GM12873 (cell line): ENCODE measurements around the gene CHD9.

Source experiments
- CTCF ChIP-seq: IDR thresholded peaks from 2 replicates; pipeline ENCODE4 v1.5.1; 2012; ENCODE audit warnings: low read depth, mild to moderate bottlenecking, moderate library complexity, low read length, control low read depth; ENCODE audit not compliant: insufficient read depth; ENCODE audit errors: missing control alignments

The CHD9 gene

GRCh38 chr16:53249331-53249730, 194.5 kb downstream of the CHD9 start:
- no peak for TF ChIP-seq CTCF

- TF ChIP-seq CTCF = no peak
Measured at GRCh38 chr16:53257001-53257400, 202.2 kb downstream of the CHD9 start.

GRCh38 chr16:53258809-53259208, 204.0 kb downstream of the CHD9 start:
- TF ChIP-seq CTCF = no peak

GRCh38 chr16:53261276-53261675, 206.5 kb downstream of the CHD9 start:
- no peak for TF ChIP-seq CTCF

GRCh38 chr16:53262645-53263044, 207.9 kb downstream of the CHD9 start:
- no peak for TF ChIP-seq CTCF

- no peak for TF ChIP-seq CTCF
Measured at GRCh38 chr16:53266156-53266555, 211.4 kb downstream of the CHD9 start.

- TF ChIP-seq CTCF = no peak
Measured at GRCh38 chr16:53281280-53281679, 226.5 kb downstream of the CHD9 start.
